AG04450 (cell line): ENCODE measurements around the gene METTL24. TPM values are rescaled to one million over a fixed set of nuclear protein-coding genes. Genes with fewer than 3 reads are reported as not detected.
"Not testable (repeated sequence)": the region's sequence is repeated elsewhere in the genome, so short reads cannot be mapped to it uniquely, and the experiment has no call there.

Experiments used
- CTCF ChIA-PET: fragments of 300-600, 350-600 bp; formaldehyde crosslinking; extraction: SDS; loops from one replicate; lab custom pipeline; 2022; ENCODE audit warnings: antibody characterized with exemption, inconsistent platforms; lab: Charles Lee
- POLR2A ChIA-PET: fragments of 350-600 bp; formaldehyde crosslinking; extraction: SDS; loops from one replicate; lab custom pipeline; 2021; ENCODE audit warnings: antibody characterized with exemption, inconsistent platforms; lab: Yijun Ruan, JAX
- DNase-seq: peaks from one replicate; pipeline ENCODE4 v3.0.0-alpha.2; 2011; ENCODE audit warnings: low read depth, low spot score
- H3K27ac ChIP-seq: one replicate; pipeline ENCODE4 v1.5.1; 2012; ENCODE audit warnings: low read depth, low read length, control low read depth
- H3K27me3 ChIP-seq: one replicate; pipeline ENCODE4 v1.6.0; 2012; ENCODE audit warnings: low read length; ENCODE audit not compliant: control insufficient read depth, insufficient read depth
- H3K4me3 ChIP-seq: 2 replicates; pipeline ENCODE4 v1.5.1; 2011; ENCODE audit warnings: mild to moderate bottlenecking, low read depth, low read length, control low read depth
- H3K9me3 ChIP-seq: 2 replicates; pipeline ENCODE4 v1.5.1; 2012; ENCODE audit warnings: low read length; ENCODE audit not compliant: control insufficient read depth, insufficient read depth
- CTCF ChIP-seq: IDR thresholded peaks from 2 replicates; pipeline ENCODE4 v1.5.1; 2011; ENCODE audit warnings: low read depth, low read length, control low read depth, inconsistent platforms
- polyA plus RNA-seq: library from polyadenylated mRNA; depleted of rRNA; stranded (reverse); fragments of >200 nt; gene quantifications from 2 replicates; pipeline ENCODE4 v1.2.3, GENCODE V29; 2011

The METTL24 gene
- polyA plus RNA-seq, 1 experiment: not detected

- Histone ChIP-seq H3K27ac (no peak overlapping the region), H3K9me3 (no peaks in the 10 kb centered on the region), H3K27me3 (no peaks in the 10 kb centered on the region), H3K4me3 (no peak overlapping the region)
- POLR2A ChIA-PET: no interaction called here
- DNase-seq: no peak
- no peak for TF ChIP-seq CTCF
- CTCF ChIA-PET: no interaction called here
Measured at GRCh38 chr6:110307368-110307767, 50.8 kb downstream of the METTL24 start.

- H3K4me3 ChIP-seq, DNase-seq, H3K9me3 ChIP-seq, POLR2A ChIA-PET, H3K27ac ChIP-seq, CTCF ChIA-PET, H3K27me3 ChIP-seq: not testable (repeated sequence)
Measured at GRCh38 chr6:110305832-110306231, 52.3 kb downstream of the METTL24 start.

- H3K9me3 ChIP-seq, DNase-seq, H3K27ac ChIP-seq, CTCF ChIA-PET, POLR2A ChIA-PET, H3K27me3 ChIP-seq, H3K4me3 ChIP-seq: not testable (repeated sequence)
Measured at GRCh38 chr6:110303692-110304091, 54.5 kb downstream of the METTL24 start.

- H3K27me3 ChIP-seq: peaks cover 6% of the 10 kb centered on the region
- DNase-seq: no peak
- no peak for TF ChIP-seq CTCF
- CTCF ChIA-PET: no interaction called here
- POLR2A ChIA-PET: no interaction called here
- no peak overlapping the region for H3K4me3 ChIP-seq
- H3K27ac ChIP-seq: no peak overlapping the region
- H3K9me3 ChIP-seq: no peaks in the 10 kb centered on the region
Measured at GRCh38 chr6:110298916-110299315, 59.2 kb downstream of the METTL24 start.

- ChIA-PET POLR2A (no interaction called here), CTCF (no interaction called here)
- no peak for DNase-seq
- Histone ChIP-seq H3K27me3 (peaks cover 6% of the 10 kb centered on the region), H3K27ac (no peak overlapping the region), H3K4me3 (no peak overlapping the region), H3K9me3 (no peaks in the 10 kb centered on the region)
- no peak for TF ChIP-seq CTCF
Measured at GRCh38 chr6:110298411-110298810, 59.7 kb downstream of the METTL24 start.

GRCh38 chr6:110296241-110297025 is 61.7 kb downstream of the METTL24 start:
- POLR2A ChIA-PET: no interaction called here
- H3K4me3 ChIP-seq: peak overlapping the region; percentile 15
- no peak for DNase-seq

More at GRCh38 chr6:110296241-110297025, 61.7 kb downstream of the METTL24 start:
- Histone ChIP-seq H3K9me3 (no peaks in the 10 kb centered on the region), H3K27me3 (peaks cover 8% of the 10 kb centered on the region), H3K27ac (no peak overlapping the region)
- CTCF ChIA-PET: interaction anchor here (0.8 kb wide), 1 partner anchor 45 kb away, joined by 3 read pairs; no protein-coding TSS in a partner anchor
- no peak for TF ChIP-seq CTCF
